GM12892 (cell line): ENCODE measurements around the gene CNTNAP2.

Experiments
- DNase-seq: peaks from one replicate; pipeline ENCODE4 v3.0.0; 2011; ENCODE audit not compliant: insufficient read length
- FAIRE-seq: peaks from 2 replicates; lab custom pipeline; 2011; peaks lifted over from hg19 to GRCh38; lab: Jason Lieb, UNC
- POLR2A ChIP-seq: IDR thresholded peaks from 2 replicates; pipeline ENCODE4 v1.6.1; 2011; ENCODE audit warnings: low read depth, low read length, control low read depth
- POLR2AphosphoS5 ChIP-seq: IDR thresholded peaks from 2 replicates; pipeline ENCODE4 v1.6.1; 2011; ENCODE audit warnings: low read depth, low read length, control low read depth
- TAF1 ChIP-seq: IDR thresholded peaks from 2 replicates; pipeline ENCODE4 v1.6.1; 2011; ENCODE audit warnings: low read depth, mild to moderate bottlenecking, control low read depth, low read length, borderline replicate concordance

The CNTNAP2 gene

GRCh38 chr7:147510201-147510542, 1393.6 kb downstream of the CNTNAP2 start:
- DNase-seq (no peak), FAIRE-seq (no peak)
- TF ChIP-seq POLR2AphosphoS5 = no peak
- TF ChIP-seq TAF1 = no peak
- TF ChIP-seq POLR2A = no peak

GRCh38 chr7:147510923-147511322, 1394.3 kb downstream of the CNTNAP2 start:
- DNase-seq = no peak
- TF ChIP-seq POLR2AphosphoS5 = no peak
- no peak for TF ChIP-seq POLR2A
- no peak for TF ChIP-seq TAF1
- no peak for FAIRE-seq

DNA sequence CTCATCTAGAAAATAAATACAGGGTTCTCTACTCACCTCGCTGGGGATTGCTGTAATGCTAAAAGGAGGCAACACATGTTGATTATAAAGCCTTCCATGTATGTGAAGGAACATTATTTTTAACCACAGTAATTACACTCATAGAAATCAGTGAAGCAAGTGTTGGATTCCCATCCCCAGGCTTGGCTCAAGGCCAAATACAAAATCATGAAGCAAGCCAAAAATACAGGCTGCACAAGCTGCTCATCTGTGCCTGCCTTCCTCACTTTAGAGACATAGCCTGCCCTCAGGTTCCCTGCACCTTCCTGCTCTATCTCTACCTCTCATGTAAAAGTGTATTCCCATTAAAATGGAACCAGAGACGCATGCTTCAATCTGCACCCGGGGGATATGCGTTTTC, 1396.8 kb downstream of the CNTNAP2 start:
- no peak for TF ChIP-seq POLR2AphosphoS5
- no peak for TF ChIP-seq TAF1
- no peak for TF ChIP-seq POLR2A
- DNase-seq = no peak
- no peak for FAIRE-seq

GRCh38 chr7:147516391-147516790, 1399.8 kb downstream of the CNTNAP2 start:
- no peak for FAIRE-seq
- TF ChIP-seq POLR2AphosphoS5 (no peak), TAF1 (no peak), POLR2A (no peak)
- no peak for DNase-seq

DNA sequence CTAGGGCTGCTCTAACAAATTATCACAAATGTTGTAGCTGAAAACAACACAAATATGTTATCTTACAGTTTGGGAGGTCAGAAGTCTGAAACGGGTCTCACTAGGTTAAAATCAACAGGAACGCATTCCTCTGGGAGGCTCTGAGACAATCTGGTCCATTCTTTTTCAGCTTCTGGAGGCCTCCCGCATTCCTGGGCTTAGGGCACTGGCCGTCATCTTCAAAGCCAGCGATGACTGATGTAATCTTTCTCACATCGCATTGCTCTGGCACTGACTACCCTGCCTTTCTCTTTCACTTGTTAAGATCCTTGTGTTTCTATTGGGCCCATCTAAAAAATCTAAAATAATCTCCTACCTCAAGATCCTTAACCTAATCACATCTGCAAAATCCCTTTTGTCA, 1402.5 kb downstream of the CNTNAP2 start:
- no peak for DNase-seq
- FAIRE-seq = no peak
- TF ChIP-seq POLR2AphosphoS5 (no peak), POLR2A (no peak), TAF1 (no peak)

GRCh38 chr7:147523056-147523455, 1406.5 kb downstream of the CNTNAP2 start:
- TF ChIP-seq POLR2AphosphoS5 (no peak), POLR2A (no peak), TAF1 (no peak)
- DNase-seq = no peak
- no peak for FAIRE-seq

GRCh38 chr7:147524726-147525250, 1408.2 kb downstream of the CNTNAP2 start:
- DNase-seq (no peak), FAIRE-seq (no peak)
- TF ChIP-seq POLR2AphosphoS5 = no peak
- no peak for TF ChIP-seq POLR2A
- TF ChIP-seq TAF1 = no peak

- no peak for DNase-seq
- no peak for FAIRE-seq
- no peak for TF ChIP-seq TAF1
- no peak for TF ChIP-seq POLR2AphosphoS5
- TF ChIP-seq POLR2A = no peak
Observed at GRCh38 chr7:147525325-147525724, 1408.7 kb downstream of the CNTNAP2 start.

- TF ChIP-seq TAF1 (no peak), POLR2A (no peak), POLR2AphosphoS5 (no peak)
- DNase-seq (no peak), FAIRE-seq (no peak)
Observed at GRCh38 chr7:147535701-147536111, 1419.1 kb downstream of the CNTNAP2 start.

DNA sequence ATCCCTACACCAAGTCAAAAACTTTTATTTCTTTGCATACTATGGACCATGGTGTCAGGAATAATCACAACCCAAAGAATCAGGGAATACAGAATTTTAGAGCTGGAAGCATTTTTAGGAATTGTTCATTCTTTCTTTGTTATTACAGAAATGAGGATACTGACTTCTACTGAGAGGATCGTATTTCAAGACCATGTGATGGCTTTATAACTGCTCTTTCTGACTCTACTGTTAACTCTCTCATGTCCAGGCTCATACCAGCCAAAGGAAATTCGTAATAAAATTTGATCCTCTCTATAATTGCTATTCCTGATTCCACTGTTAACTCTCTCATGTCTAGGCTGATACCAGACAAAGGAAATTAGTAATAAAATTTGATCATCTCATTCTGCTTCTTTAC, 1423.1 kb downstream of the CNTNAP2 start:
- FAIRE-seq (no peak), DNase-seq (no peak)
- TF ChIP-seq TAF1 (no peak), POLR2AphosphoS5 (no peak), POLR2A (no peak)

DNA sequence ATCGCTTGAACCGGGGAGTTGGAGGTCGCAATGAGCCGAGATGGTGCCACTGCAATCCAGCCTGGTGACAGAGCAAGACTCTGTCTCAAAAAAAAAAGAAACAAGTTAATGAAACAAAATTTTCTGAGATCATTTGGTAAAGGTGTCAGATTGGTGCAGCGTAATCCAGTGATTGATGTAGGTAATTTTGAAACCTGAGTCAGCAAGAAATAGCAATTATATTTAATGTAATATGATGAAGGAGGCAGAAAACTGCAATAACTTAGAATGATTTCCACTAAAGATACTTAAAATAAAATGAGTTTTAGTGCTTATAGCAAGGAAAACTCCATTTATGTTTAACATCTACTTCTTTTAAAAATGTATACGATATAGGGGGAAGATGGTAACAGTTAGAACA, 1424.1 kb downstream of the CNTNAP2 start:
- no peak for DNase-seq
- TF ChIP-seq POLR2AphosphoS5 = no peak
- no peak for TF ChIP-seq TAF1
- no peak for TF ChIP-seq POLR2A
- FAIRE-seq = no peak

- DNase-seq (no peak), FAIRE-seq (no peak)
- TF ChIP-seq POLR2A (no peak), POLR2AphosphoS5 (no peak), TAF1 (no peak)
Observed at GRCh38 chr7:147541261-147541660, 1424.7 kb downstream of the CNTNAP2 start.
